K562 (cell line): ENCODE measurements around the gene WWOX. TPM values are rescaled to one million over a fixed set of nuclear protein-coding genes. Genes with fewer than 3 reads are reported as not detected.
A peak's percentile ranks its signal among the peaks of the same experiment; 100 is the strongest.

Source experiments
- ATAC-seq: fragments of 200-7000 bp; cut with Tn5 transposase; 3 replicates; pipeline ENCODE4 v1.9.1; 2020; ENCODE audit warnings: moderate library complexity
- BruUV-seq: library from RNA; stranded (reverse); fragments of 400-500 nt; replicated peaks from 2 replicates; lab custom pipeline; 2021; lab: Mats Ljungman, UMichigan
- CTCF ChIA-PET: fragments of 300-600 bp; formaldehyde crosslinking; extraction: SDS; loops from one replicate; lab custom pipeline; 2021; ENCODE audit warnings: low intra/inter-chr PET ratio; lab: Yijun Ruan, JAX
- POLR2A ChIA-PET: fragments of 300-600, 350-650 bp; sonication (Branson Sonifier 250); formaldehyde crosslinking; extraction: SDS; loops from one replicate; lab custom pipeline; 2021; ENCODE audit warnings: antibody characterized with exemption, inconsistent platforms; lab: Yijun Ruan, JAX
- DNase-seq, 4 experiments: peaks; one replicate each; pipeline versions ENCODE4 v3.0.0 to v3.0.0-alpha.2; 2011 to 2018; ENCODE audit warnings: low spot score in 3 of 4, mixed read lengths in 3 of 4; ENCODE audit errors: extremely low read depth in 1 of 4
- FAIRE-seq: peaks from 2 replicates; lab custom pipeline; 2011; peaks lifted over from hg19 to GRCh38; lab: Jason Lieb, UNC
- H2AFZ ChIP-seq: 2 replicates; pipeline ENCODE4 v1.6.0; 2011; ENCODE audit warnings: low read depth, low read length, control low read depth, inconsistent platforms
- H3K27ac ChIP-seq: fragments of 200-600 bp; 3 replicates; pipeline ENCODE4 v1.8.0; 2011; ENCODE audit warnings: low read depth, mild to moderate bottlenecking, control low read depth, inconsistent platforms, low read length, moderate library complexity, mixed read lengths; ENCODE audit errors: extremely low read depth
- H3K27me3 ChIP-seq, 2 experiments: fragments of 300-600 bp in 1 of 2; 2 replicates in 1 of 2; 3 replicates in 1 of 2; pipeline versions ENCODE4 v1.6.0 to v1.8.0; 2011; ENCODE audit warnings: inconsistent platforms in 2 of 2, low read length in 2 of 2, mild to moderate bottlenecking in 1 of 2, mixed read lengths in 1 of 2, moderate library complexity in 1 of 2; ENCODE audit not compliant: control insufficient read depth in 2 of 2, insufficient read depth in 2 of 2
- H3K36me3 ChIP-seq: fragments of 300-600 bp; 3 replicates; pipeline ENCODE4 v1.8.0; 2011; ENCODE audit warnings: mild to moderate bottlenecking, low read length, inconsistent platforms; ENCODE audit not compliant: control insufficient read depth, insufficient read depth
- H3K4me1 ChIP-seq, 2 experiments: fragments of 200-600 bp in 1 of 2; replicated peaks in 1 of 2; 2 replicates in 1 of 2; 3 replicates in 1 of 2; pipeline versions ENCODE4 v1.5.1 to v1.8.0; 2011; ENCODE audit warnings: inconsistent platforms in 2 of 2, low read length in 2 of 2, mild to moderate bottlenecking in 1 of 2, mixed read lengths in 1 of 2, moderate library complexity in 1 of 2; ENCODE audit not compliant: control insufficient read depth in 2 of 2, insufficient read depth in 2 of 2
- H3K4me2 ChIP-seq: 2 replicates; pipeline ENCODE4 v1.6.1; 2011; ENCODE audit warnings: low read length, control low read depth, inconsistent platforms, mixed read lengths; ENCODE audit not compliant: insufficient read depth
- H3K4me3 ChIP-seq: fragments of 200-600 bp; sonication (generic), shearing (Covaris generic); 2 replicates; pipeline ENCODE4 v1.5.1; 2016; ENCODE audit warnings: control low read depth, inconsistent platforms
- H3K79me2 ChIP-seq: fragments of 200-600 bp; 3 replicates; pipeline ENCODE4 v1.8.0; 2011; ENCODE audit warnings: low read length, inconsistent platforms; ENCODE audit not compliant: control insufficient read depth, insufficient read depth
- H3K9ac ChIP-seq, 2 experiments: 2 replicates each; pipeline versions ENCODE4 v1.6.0 to v1.6.1; 2011; ENCODE audit warnings: low read depth in 2 of 2, low read length in 2 of 2, control low read depth in 1 of 2, inconsistent platforms in 1 of 2, mild to moderate bottlenecking in 1 of 2, mixed read lengths in 1 of 2; ENCODE audit not compliant: insufficient read depth in 1 of 2
- H3K9me1 ChIP-seq: one replicate; pipeline ENCODE4 v1.6.0; 2011; ENCODE audit warnings: inconsistent platforms, mild to moderate bottlenecking, low read length, moderate library complexity; ENCODE audit not compliant: control insufficient read depth, insufficient read depth
- H3K9me3 ChIP-seq: replicated peaks from 2 replicates; pipeline ENCODE4 v1.5.1; 2011; ENCODE audit warnings: low read depth, low read length, inconsistent platforms; ENCODE audit not compliant: control insufficient read depth, insufficient read depth
- H4K20me1 ChIP-seq: replicated peaks from 2 replicates; pipeline ENCODE4 v1.6.1; 2011; ENCODE audit warnings: low read length, inconsistent platforms, mixed read lengths; ENCODE audit not compliant: control insufficient read depth, insufficient read depth
- ARID2 ChIP-seq: fragments of 450-650 bp; IDR thresholded peaks from 2 replicates; pipeline ENCODE4 v1.6.1; 2017; ENCODE audit warnings: antibody characterized with exemption, mild to moderate bottlenecking
- ASH1L ChIP-seq: fragments of 450-650 bp; IDR thresholded peaks from 2 replicates; pipeline ENCODE4 v1.6.1; 2018; ENCODE audit warnings: borderline replicate concordance, mild to moderate bottlenecking, low read depth; ENCODE audit not compliant: partially characterized antibody
- DMBX1 ChIP-seq: fragments of 250-450 bp; sonication (Bioruptor Pico); IDR thresholded peaks from 2 replicates; pipeline ENCODE4 v1.8.0; 2022; ENCODE audit warnings: inconsistent platforms, mild to moderate bottlenecking, moderate library complexity, borderline replicate concordance
- ELF2 ChIP-seq: fragments of 250-450 bp; sonication (Bioruptor Pico); IDR thresholded peaks from 2 replicates; pipeline ENCODE4 v1.5.0; 2021; ENCODE audit warnings: mild to moderate bottlenecking
- FIP1L1 ChIP-seq: fragments of 200-400 bp; formaldehyde crosslinking; IDR thresholded peaks from 2 replicates; pipeline ENCODE4 v1.6.1; 2018; ENCODE audit warnings: mild to moderate bottlenecking, low read depth, low read length; ENCODE audit not compliant: poor library complexity, severe bottlenecking
- RBFOX2 ChIP-seq: fragments of 200-400 bp; formaldehyde crosslinking; IDR thresholded peaks from 2 replicates; pipeline ENCODE4 v1.6.1; 2017; ENCODE audit warnings: low read depth, mild to moderate bottlenecking, low read length, moderate library complexity
- RNF2 ChIP-seq: sonication (generic); IDR thresholded peaks from 2 replicates; pipeline ENCODE4 v1.6.1; 2016
- SMC3 ChIP-seq: conservative IDR thresholded peaks from 2 replicates; pipeline ENCODE4 v1.6.1; 2011; ENCODE audit warnings: low read depth, low read length, improper control_type of control experiment; ENCODE audit not compliant: insufficient read depth
- TBP ChIP-seq: optimal IDR thresholded peaks from 2 replicates; pipeline ENCODE3; 2011; ENCODE audit warnings: low read depth, low read length, improper control_type of control experiment
- ZNF436 ChIP-seq: fragments of 250-450, 450-650 bp; sonication (Bioruptor Pico); formaldehyde crosslinking; IDR thresholded peaks from 2 replicates; pipeline ENCODE4 v1.7.0; 2020; ENCODE audit warnings: mild to moderate bottlenecking
- ZNF717 ChIP-seq: fragments of 250-450 bp; sonication (Bioruptor Pico); IDR thresholded peaks from 2 replicates; pipeline ENCODE4 v1.5.0; 2021
- ZZZ3 ChIP-seq: fragments of 450-650 bp; IDR thresholded peaks from 2 replicates; pipeline ENCODE4 v1.6.1; 2016; ENCODE audit warnings: antibody characterized with exemption, mild to moderate bottlenecking, moderate library complexity
- WGBS: fragments of 100-300 bp; shearing (Covaris generic); methylation state at CpG from one replicate; pipeline ENCODE4 v1.1.6; 2016; ENCODE audit warnings: low coverage, mixed read lengths; ENCODE audit not compliant: insufficient coverage; ENCODE audit errors: missing lambda C conversion rate; 5-methylcytosine and 5-hydroxymethylcytosine counted together
- in situ Hi-C: fragments of 300-500 bp; cut with MboI; formaldehyde crosslinking; loops from 4 replicates; pipeline ENCODE4 v1.15.0; 2018; ENCODE audit warnings: inconsistent platforms, mixed read lengths
- intact Hi-C: fragments of 100-400 bp; cut with micrococcal nuclease; formaldehyde crosslinking; loops from 2 replicates; pipeline ENCODE4 v1.14.2; 2022
- polyA plus RNA-seq, 8 experiments: library from polyadenylated mRNA; depleted of rRNA in 4 of 8; stranded (reverse) in 5 of 8; unstranded in 3 of 8; fragments of >200 nt; fragmentation: Nextera tagmentation in 2 of 8; fragmentation: Illumina TruSeq in 1 of 8; extraction: Ambion mirVana in 2 of 8; extraction: Trizol in 1 of 8; gene quantifications; 2 replicates each; pipeline versions ENCODE4 v1.2.1 to v1.2.3, GENCODE V29; 2011 to 2014; ENCODE audit warnings: inconsistent platforms in 1 of 8, missing spikeins in 1 of 8
- total RNA-seq, 7 experiments: library from RNA; depleted of rRNA in 6 of 7; stranded (reverse); fragments of >200 nt in 6 of 7; fragmentation: Illumina TruSeq in 2 of 7; extraction: Trizol in 2 of 7; gene quantifications; 2 replicates each; pipeline versions ENCODE4 v1.2.1 to v1.2.3, GENCODE V29; 2011 to 2021; ENCODE audit warnings: low replicate concordance in 1 of 7
- TF ChIP-seq, protein P1 (sequence below): sonication (generic); formaldehyde crosslinking; IDR thresholded peaks from 2 replicates; pipeline ENCODE4 v1.8.0; 2022; ENCODE audit warnings: mild to moderate bottlenecking, missing genetic modification reagents
- TF ChIP-seq, protein P2 (sequence below): fragments of 250-450 bp; sonication (Bioruptor Pico); IDR thresholded peaks from 2 replicates; pipeline ENCODE4 v1.4.0; 2020; ENCODE audit warnings: mild to moderate bottlenecking
- TF ChIP-seq, protein P3 (sequence below): fragments of 450-650 bp; IDR thresholded peaks from 2 replicates; pipeline ENCODE4 v1.6.1; 2018; ENCODE audit not compliant: partially characterized antibody

Gene WWOX
- total and polyA plus RNA-seq, 9 of the 15 experiments (the other 6 are each of a cell fraction or from before 2014, with no cell fraction given), result 1.6 to 22.7 (median 8.1) TPM

DNA sequence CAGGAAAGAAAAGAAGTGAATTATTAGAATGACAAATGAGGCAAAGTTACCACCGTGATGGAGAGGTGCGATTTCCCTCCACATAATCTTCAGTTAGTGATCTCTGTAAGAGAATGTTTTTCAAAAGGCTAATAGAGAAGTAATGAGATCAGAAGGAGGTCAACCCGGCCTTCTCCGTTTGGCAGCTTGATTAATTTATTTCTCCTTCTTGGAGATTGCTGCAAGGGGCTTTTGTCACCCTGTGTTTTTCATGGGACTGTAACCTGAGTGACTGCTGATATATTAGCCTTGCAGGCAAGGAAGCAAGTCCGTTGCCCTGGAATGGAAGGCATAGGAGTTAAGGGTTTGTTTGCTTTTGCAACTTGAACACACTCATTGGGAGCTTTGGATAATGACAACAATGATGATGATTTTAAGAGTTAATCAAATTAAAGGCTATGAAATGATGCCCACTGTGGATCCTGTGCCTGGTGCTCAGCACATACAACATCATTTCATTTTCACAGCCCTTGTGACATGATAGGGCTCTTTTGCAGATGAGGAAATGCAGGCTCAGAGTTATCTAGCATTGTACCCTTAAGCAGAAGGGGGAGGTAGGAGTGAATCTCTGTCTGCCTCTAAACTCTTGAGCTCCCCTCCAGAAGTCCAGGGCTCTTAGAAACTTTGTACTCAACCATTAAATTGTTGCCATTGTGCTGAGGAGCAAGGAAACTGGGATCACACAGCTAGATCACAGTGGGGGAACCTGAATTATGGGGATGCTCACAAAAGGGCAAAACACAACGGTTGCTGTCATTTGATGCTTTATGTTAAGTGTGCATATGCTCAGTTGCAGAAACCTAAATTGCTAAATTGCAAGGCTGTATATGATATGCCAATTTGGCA, 226.3 kb downstream of the WWOX start:
- Histone ChIP-seq H3K36me3 (no peaks in the 10 kb centered on the region), H3K9me3 (no peaks in the 10 kb centered on the region), H3K4me2 (no peak overlapping the region), H3K27me3 (peaks cover 3 to 8% of the 10 kb centered on the region in 2 experiments; a peak in 2 of 5 replicates), H3K9ac (no peak overlapping the region), H3K79me2 (no peaks in the 10 kb centered on the region), H3K9me1 (no peaks in the 10 kb centered on the region), H4K20me1 (0 out of 2 replicates have a peak, but pooled peaks cover 5% of the 10 kb centered on the region), H3K27ac (no peak overlapping the region), H3K4me3 (no peak overlapping the region), H3K4me1 (no peaks in the 10 kb centered on the region), H2AFZ (no peak overlapping the region)
- in situ Hi-C loops (no loop called here), intact Hi-C loops (no loop called here)
- CTCF ChIA-PET, result no interaction called here
- POLR2A ChIA-PET, result interaction anchor here (0.6 to 0.7 kb wide), 2 partner anchors 425 to 1079 kb away, joined by 3 read pairs; no protein-coding TSS in a partner anchor
- no peak for FAIRE-seq
- WGBS, result 2% methylated on average over 6 of the region's 6 CpGs
- ATAC-seq, result no peak
- no TSS peak for BruUV-seq
- peak in 3 of 4 experiments; percentile 2 to 4 (median 3) for DNase-seq
- TF ChIP-seq DMBX1 (CRISPR knock-in tag) (no peak), TBP (no peak), ASH1L (no peak), ZZZ3 (no peak), RNF2 (no peak), FIP1L1 (no peak), ZNF717 (CRISPR knock-in tag) (no peak), ELF2 (CRISPR knock-in tag) (no peak), SMC3 (no peak), ZNF436 (no peak), RBFOX2 (no peak), ARID2 (no peak)
- TF ChIP-seq, protein P1, sequence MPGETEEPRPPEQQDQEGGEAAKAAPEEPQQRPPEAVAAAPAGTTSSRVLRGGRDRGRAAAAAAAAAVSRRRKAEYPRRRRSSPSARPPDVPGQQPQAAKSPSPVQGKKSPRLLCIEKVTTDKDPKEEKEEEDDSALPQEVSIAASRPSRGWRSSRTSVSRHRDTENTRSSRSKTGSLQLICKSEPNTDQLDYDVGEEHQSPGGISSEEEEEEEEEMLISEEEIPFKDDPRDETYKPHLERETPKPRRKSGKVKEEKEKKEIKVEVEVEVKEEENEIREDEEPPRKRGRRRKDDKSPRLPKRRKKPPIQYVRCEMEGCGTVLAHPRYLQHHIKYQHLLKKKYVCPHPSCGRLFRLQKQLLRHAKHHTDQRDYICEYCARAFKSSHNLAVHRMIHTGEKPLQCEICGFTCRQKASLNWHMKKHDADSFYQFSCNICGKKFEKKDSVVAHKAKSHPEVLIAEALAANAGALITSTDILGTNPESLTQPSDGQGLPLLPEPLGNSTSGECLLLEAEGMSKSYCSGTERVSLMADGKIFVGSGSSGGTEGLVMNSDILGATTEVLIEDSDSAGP (CRISPR knock-in tag), result no peak
- TF ChIP-seq, protein P2, sequence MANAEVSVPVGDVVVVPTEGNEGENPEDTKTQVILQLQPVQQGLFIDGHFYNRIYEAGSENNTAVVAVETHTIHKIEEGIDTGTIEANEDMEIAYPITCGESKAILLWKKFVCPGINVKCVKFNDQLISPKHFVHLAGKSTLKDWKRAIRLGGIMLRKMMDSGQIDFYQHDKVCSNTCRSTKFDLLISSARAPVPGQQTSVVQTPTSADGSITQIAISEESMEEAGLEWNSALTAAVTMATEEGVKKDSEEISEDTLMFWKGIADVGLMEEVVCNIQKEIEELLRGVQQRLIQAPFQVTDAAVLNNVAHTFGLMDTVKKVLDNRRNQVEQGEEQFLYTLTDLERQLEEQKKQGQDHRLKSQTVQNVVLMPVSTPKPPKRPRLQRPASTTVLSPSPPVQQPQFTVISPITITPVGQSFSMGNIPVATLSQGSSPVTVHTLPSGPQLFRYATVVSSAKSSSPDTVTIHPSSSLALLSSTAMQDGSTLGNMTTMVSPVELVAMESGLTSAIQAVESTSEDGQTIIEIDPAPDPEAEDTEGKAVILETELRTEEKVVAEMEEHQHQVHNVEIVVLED (CRISPR knock-in tag), result no peak
- TF ChIP-seq, protein P3, sequence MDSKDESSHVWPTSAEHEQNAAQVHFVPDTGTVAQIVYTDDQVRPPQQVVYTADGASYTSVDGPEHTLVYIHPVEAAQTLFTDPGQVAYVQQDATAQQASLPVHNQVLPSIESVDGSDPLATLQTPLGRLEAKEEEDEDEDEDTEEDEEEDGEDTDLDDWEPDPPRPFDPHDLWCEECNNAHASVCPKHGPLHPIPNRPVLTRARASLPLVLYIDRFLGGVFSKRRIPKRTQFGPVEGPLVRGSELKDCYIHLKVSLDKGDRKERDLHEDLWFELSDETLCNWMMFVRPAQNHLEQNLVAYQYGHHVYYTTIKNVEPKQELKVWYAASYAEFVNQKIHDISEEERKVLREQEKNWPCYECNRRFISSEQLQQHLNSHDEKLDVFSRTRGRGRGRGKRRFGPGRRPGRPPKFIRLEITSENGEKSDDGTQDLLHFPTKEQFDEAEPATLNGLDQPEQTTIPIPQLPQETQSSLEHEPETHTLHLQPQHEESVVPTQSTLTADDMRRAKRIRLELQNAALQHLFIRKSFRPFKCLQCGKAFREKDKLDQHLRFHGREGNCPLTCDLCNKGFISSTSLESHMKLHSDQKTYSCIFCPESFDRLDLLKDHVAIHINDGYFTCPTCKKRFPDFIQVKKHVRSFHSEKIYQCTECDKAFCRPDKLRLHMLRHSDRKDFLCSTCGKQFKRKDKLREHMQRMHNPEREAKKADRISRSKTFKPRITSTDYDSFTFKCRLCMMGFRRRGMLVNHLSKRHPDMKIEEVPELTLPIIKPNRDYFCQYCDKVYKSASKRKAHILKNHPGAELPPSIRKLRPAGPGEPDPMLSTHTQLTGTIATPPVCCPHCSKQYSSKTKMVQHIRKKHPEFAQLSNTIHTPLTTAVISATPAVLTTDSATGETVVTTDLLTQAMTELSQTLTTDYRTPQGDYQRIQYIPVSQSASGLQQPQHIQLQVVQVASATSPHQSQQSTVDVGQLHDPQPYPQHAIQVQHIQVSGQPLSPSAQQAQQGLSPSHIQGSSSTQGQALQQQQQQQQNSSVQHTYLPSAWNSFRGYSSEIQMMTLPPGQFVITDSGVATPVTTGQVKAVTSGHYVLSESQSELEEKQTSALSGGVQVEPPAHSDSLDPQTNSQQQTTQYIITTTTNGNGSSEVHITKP, result no peak
